Trophoblast cell (in vitro differentiated cells and primary cell): ENCODE measurements around the gene TRPM5.

ENCODE experiments used
- DNase-seq, 2 donors: peaks; one replicate each; pipeline ENCODE4 v3.0.0-alpha.2; 2016
- H2AFZ ChIP-seq: 2 replicates; pipeline ENCODE4 v1.6.1; 2013; ENCODE audit warnings: low read length, moderate library complexity, mild to moderate bottlenecking; ENCODE audit not compliant: insufficient read depth, poor library complexity
- H2AK5ac ChIP-seq: 2 replicates; pipeline ENCODE4 v1.6.1; 2013; ENCODE audit warnings: mild to moderate bottlenecking, low read length
- H2BK120ac ChIP-seq: 2 replicates; pipeline ENCODE4 v1.6.1; 2013; ENCODE audit warnings: low read length, mild to moderate bottlenecking, moderate library complexity; ENCODE audit not compliant: insufficient read depth, poor library complexity
- H2BK12ac ChIP-seq: 2 replicates; pipeline ENCODE4 v1.6.1; 2013; ENCODE audit warnings: mild to moderate bottlenecking, low read length, moderate library complexity
- H2BK5ac ChIP-seq: 2 replicates; pipeline ENCODE4 v1.6.1; 2013; ENCODE audit warnings: low read length, low read depth, moderate library complexity, mild to moderate bottlenecking; ENCODE audit not compliant: poor library complexity
- H3K14ac ChIP-seq: 2 replicates; pipeline ENCODE4 v1.6.1; 2013; ENCODE audit warnings: mild to moderate bottlenecking, low read length
- H3K18ac ChIP-seq: 2 replicates; pipeline ENCODE4 v1.6.1; 2013; ENCODE audit warnings: mild to moderate bottlenecking, low read length
- H3K23ac ChIP-seq: 2 replicates; pipeline ENCODE4 v1.6.1; 2013; ENCODE audit warnings: low read length
- H3K27ac ChIP-seq: 2 replicates; pipeline ENCODE4 v1.5.1; 2013; ENCODE audit warnings: low read depth, mild to moderate bottlenecking, inconsistent platforms, low read length, moderate library complexity
- H3K27me3 ChIP-seq: 2 replicates; pipeline ENCODE4 v1.6.1; 2013; ENCODE audit warnings: inconsistent platforms, mild to moderate bottlenecking, low read length, moderate library complexity; ENCODE audit not compliant: insufficient read depth
- H3K36me3 ChIP-seq, 2 experiments: 1 replicate in 1 of 2; 2 replicates in 1 of 2; pipeline ENCODE4 v1.6.1; 2013; ENCODE audit warnings: low read length in 2 of 2, mild to moderate bottlenecking in 2 of 2, moderate library complexity in 1 of 2; ENCODE audit not compliant: insufficient read depth in 2 of 2, control insufficient read depth in 1 of 2
- H3K4ac ChIP-seq: 2 replicates; pipeline ENCODE4 v1.6.1; 2013; ENCODE audit warnings: low read depth, mild to moderate bottlenecking, low read length, moderate library complexity
- H3K4me1 ChIP-seq, 2 experiments: 1 replicate in 1 of 2; 2 replicates in 1 of 2; pipeline ENCODE4 v1.6.1; 2013; ENCODE audit warnings: low read length in 2 of 2, mild to moderate bottlenecking in 2 of 2, moderate library complexity in 1 of 2; ENCODE audit not compliant: insufficient read depth in 2 of 2, control insufficient read depth in 1 of 2
- H3K4me2 ChIP-seq: 2 replicates; pipeline ENCODE4 v1.6.1; 2013; ENCODE audit warnings: inconsistent platforms, mild to moderate bottlenecking, low read length, moderate library complexity
- H3K4me3 ChIP-seq: 2 replicates; pipeline ENCODE4 v1.5.1; 2013; ENCODE audit warnings: mild to moderate bottlenecking, low read depth, low read length, inconsistent platforms
- H3K79me1 ChIP-seq: one replicate; pipeline ENCODE4 v1.6.1; 2013; ENCODE audit warnings: low read length
- H3K79me2 ChIP-seq: 2 replicates; pipeline ENCODE4 v1.6.1; 2013; ENCODE audit warnings: low read length, mild to moderate bottlenecking; ENCODE audit not compliant: control insufficient read depth, insufficient read depth, poor library complexity
- H3K9ac ChIP-seq: 2 replicates; pipeline ENCODE4 v1.6.1; 2013; ENCODE audit warnings: mild to moderate bottlenecking, low read length
- H3K9me3 ChIP-seq: 2 replicates; pipeline ENCODE4 v1.6.1; 2013; ENCODE audit warnings: low read depth, mild to moderate bottlenecking, control low read depth, inconsistent platforms, low read length; ENCODE audit not compliant: insufficient read depth
- H4K12ac ChIP-seq: 2 replicates; pipeline ENCODE4 v1.6.1; 2013; ENCODE audit warnings: low read depth, mild to moderate bottlenecking, low read length, moderate library complexity
- H4K8ac ChIP-seq: 2 replicates; pipeline ENCODE4 v1.6.1; 2013; ENCODE audit warnings: low read depth, mild to moderate bottlenecking, low read length, moderate library complexity
- H4K91ac ChIP-seq: one replicate; pipeline ENCODE4 v1.6.1; 2013; ENCODE audit warnings: low read depth, mild to moderate bottlenecking, low read length, moderate library complexity
- WGBS: extraction: QIAGEN DNeasy Blood & Tissue Kit; methylation state at CpG from one replicate; pipeline ENCODE4 v1.1.7; 2013; ENCODE audit warnings: missing lambda C conversion rate; ENCODE audit not compliant: insufficient read length, insufficient coverage; ENCODE audit errors: extremely low coverage; 5-methylcytosine and 5-hydroxymethylcytosine counted together

TRPM5 gene

GRCh38 chr11:2426221-2426620, 18.1 kb downstream of the TRPM5 start:
- Histone ChIP-seq H3K23ac (no peak overlapping the region), H3K4ac (no peak overlapping the region), H3K4me2 (no peak overlapping the region), H4K8ac (no peak overlapping the region), H4K12ac (no peak overlapping the region), H3K14ac (no peak overlapping the region), H3K27me3 (no peaks in the 10 kb centered on the region), H3K79me2 (no peaks in the 10 kb centered on the region), H3K18ac (no peak overlapping the region), H4K91ac (no peak overlapping the region), H3K79me1 (no peaks in the 10 kb centered on the region), H3K27ac (no peak overlapping the region), H2AFZ (no peak overlapping the region), H2BK5ac (no peak overlapping the region), H3K9me3 (peaks cover 17% of the 10 kb centered on the region), H3K9ac (no peak overlapping the region), H2AK5ac (no peak overlapping the region), H2BK12ac (no peak overlapping the region), H2BK120ac (no peak overlapping the region), H3K4me1 (no peaks in the 10 kb centered on the region), H3K4me3 (no peak overlapping the region), H3K36me3 (no peaks in the 10 kb centered on the region)
- no peak for DNase-seq
- WGBS: no CpG with 5 or more reads among the region's 13 CpGs

DNA sequence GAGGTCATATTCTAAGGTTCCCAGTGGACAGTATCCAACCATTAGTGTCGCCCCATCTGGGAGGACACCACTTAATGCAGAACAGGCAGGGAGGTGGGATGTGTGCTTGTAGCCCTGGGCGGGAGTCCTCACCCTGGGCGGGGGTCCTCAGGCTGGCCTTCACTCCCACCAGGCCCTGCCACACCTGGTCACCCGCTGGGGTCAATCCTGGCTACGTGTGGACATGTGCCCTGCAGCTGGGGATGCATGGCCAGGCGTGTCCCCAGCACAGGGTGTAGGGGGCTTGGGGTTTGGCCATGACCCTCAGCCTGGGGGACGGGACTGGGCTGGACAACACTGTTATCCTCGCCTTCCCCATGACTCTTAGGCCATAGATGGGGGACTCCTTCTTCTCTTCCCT, 18.8 kb downstream of the TRPM5 start:
- Histone ChIP-seq H3K4ac (no peak overlapping the region), H3K23ac (no peak overlapping the region), H2BK120ac (no peak overlapping the region), H2AK5ac (no peak overlapping the region), H3K27ac (no peak overlapping the region), H3K4me2 (no peak overlapping the region), H3K18ac (no peak overlapping the region), H3K79me2 (no peaks in the 10 kb centered on the region), H2BK12ac (no peak overlapping the region), H3K4me1 (no peaks in the 10 kb centered on the region), H3K4me3 (no peak overlapping the region), H2AFZ (no peak overlapping the region), H4K91ac (no peak overlapping the region), H3K14ac (no peak overlapping the region), H4K8ac (no peak overlapping the region), H3K79me1 (no peaks in the 10 kb centered on the region), H4K12ac (no peak overlapping the region), H2BK5ac (no peak overlapping the region), H3K27me3 (no peaks in the 10 kb centered on the region), H3K9me3 (peaks cover 14% of the 10 kb centered on the region), H3K36me3 (no peaks in the 10 kb centered on the region), H3K9ac (no peak overlapping the region)
- WGBS: no CpG with 5 or more reads among the region's 8 CpGs
- no peak for DNase-seq

DNA sequence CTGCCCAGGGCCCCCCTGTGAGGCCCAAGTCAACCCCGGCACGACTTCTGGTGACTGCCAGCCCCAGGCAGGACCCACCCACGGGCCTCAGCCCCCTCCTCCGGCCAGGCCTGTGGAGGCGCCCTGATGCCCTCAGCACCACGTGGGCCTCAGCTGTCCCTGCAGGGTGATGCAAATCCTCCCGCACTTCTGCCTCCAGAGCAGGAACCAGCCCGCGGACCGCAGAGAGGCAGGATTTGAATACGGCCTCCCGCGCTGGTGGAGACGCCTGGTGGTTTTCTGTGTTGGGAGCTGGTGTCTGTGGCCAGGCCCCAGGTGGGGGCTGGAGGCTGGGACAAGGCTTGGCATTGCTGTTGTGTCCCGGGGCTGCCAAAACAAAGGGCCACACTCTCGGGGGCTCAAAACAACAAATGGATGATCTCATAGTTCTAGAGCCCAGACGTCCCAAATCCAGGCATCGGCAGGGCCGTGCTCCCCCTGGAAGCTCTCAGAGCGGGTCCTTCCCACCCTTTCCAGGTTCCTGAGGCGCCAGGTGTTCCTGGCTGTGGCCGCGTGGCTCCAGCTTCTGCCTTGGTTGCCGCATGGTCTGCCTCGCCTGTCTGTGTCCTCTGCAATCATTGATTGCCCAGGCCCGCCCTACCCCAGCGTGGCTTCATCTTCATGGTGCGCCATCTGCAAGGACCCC, 19.4 kb downstream of the TRPM5 start:
- H3K79me2 ChIP-seq: no peaks in the 10 kb centered on the region
- no peak overlapping the region for H3K9ac ChIP-seq
- H3K36me3 ChIP-seq: no peaks in the 10 kb centered on the region
- H3K27ac ChIP-seq: no peak overlapping the region
- H4K12ac ChIP-seq: no peak overlapping the region
- H3K18ac ChIP-seq: no peak overlapping the region
- no peak overlapping the region for H2BK12ac ChIP-seq
- H3K14ac ChIP-seq: no peak overlapping the region
- peaks cover 10% of the 10 kb centered on the region for H3K9me3 ChIP-seq
- no peak overlapping the region for H3K4ac ChIP-seq
- no peak overlapping the region for H2BK120ac ChIP-seq
- no peak overlapping the region for H2AK5ac ChIP-seq
- H4K91ac ChIP-seq: no peak overlapping the region
- no peak overlapping the region for H2BK5ac ChIP-seq
- no peak overlapping the region for H2AFZ ChIP-seq
- no peak overlapping the region for H3K23ac ChIP-seq
- H3K4me3 ChIP-seq: no peak overlapping the region
- H3K27me3 ChIP-seq: no peaks in the 10 kb centered on the region
- no CpG with 5 or more reads among the region's 28 CpGs for WGBS
- H4K8ac ChIP-seq: no peak overlapping the region
- peak; percentile 23 to 54 for DNase-seq
- no peak overlapping the region for H3K4me2 ChIP-seq
- no peaks in the 10 kb centered on the region for H3K4me1 ChIP-seq
- H3K79me1 ChIP-seq: no peaks in the 10 kb centered on the region

DNA sequence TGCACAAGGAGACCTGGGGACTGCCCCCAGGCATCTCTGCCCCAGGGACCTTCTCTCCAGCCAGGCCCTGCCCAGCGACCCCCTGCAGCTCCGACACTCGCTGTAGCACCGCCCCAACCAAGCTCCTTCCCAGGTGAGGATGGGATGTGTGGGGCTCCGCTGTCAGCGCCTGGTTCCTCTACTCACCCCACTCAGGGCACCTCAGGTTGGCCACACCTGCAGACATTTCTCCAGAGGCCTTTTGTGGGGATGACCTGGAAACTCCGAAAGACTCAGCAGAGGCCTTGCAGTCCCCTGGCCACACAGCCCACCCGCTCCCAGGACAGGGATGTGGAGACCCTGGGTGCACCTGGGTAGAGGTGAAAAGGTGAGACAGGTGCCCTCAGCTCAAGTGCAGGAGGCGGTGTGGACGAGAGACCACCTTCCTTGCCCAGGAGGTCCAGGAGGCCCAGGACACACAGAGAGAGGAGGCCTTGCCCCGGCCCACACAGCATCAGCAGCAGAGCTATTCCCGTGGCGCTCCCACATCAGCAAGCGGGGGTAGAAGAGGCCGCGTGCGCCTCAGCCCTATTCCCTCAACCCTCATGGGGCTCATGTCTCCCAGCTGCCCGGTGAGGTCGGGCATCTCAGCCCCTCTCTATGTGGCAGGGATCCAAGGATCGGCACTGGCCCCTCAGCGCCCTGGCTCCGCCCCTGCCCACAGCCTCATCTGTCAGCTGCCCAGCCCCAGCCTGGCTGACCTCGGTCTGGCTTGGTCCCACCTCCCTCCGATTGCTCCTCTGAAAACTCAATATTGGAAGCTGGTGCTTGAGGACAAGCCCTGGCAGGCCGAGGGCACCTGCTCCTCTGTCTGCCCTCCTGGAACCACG, 20.9 kb downstream of the TRPM5 start:
- H2BK120ac ChIP-seq: no peak overlapping the region
- H2AK5ac ChIP-seq: no peak overlapping the region
- H3K79me2 ChIP-seq: no peaks in the 10 kb centered on the region
- H3K14ac ChIP-seq: no peak overlapping the region
- no peak overlapping the region for H4K8ac ChIP-seq
- H3K9ac ChIP-seq: no peak overlapping the region
- no peak overlapping the region for H3K27ac ChIP-seq
- H3K4me2 ChIP-seq: no peak overlapping the region
- no peaks in the 10 kb centered on the region for H3K9me3 ChIP-seq
- H3K4me3 ChIP-seq: no peak overlapping the region
- H2BK5ac ChIP-seq: no peak overlapping the region
- no peaks in the 10 kb centered on the region for H3K4me1 ChIP-seq
- no peak overlapping the region for H2AFZ ChIP-seq
- H3K79me1 ChIP-seq: no peaks in the 10 kb centered on the region
- no peaks in the 10 kb centered on the region for H3K36me3 ChIP-seq
- H3K27me3 ChIP-seq: no peaks in the 10 kb centered on the region
- no peak for DNase-seq
- no peak overlapping the region for H3K4ac ChIP-seq
- H4K12ac ChIP-seq: no peak overlapping the region
- H2BK12ac ChIP-seq: no peak overlapping the region
- no peak overlapping the region for H4K91ac ChIP-seq
- no CpG with 5 or more reads among the region's 26 CpGs for WGBS
- no peak overlapping the region for H3K23ac ChIP-seq
- H3K18ac ChIP-seq: no peak overlapping the region
